Muscle of leg (tissue), 11 donors: Measurements from ENCODE around the gene ZNF598. TPM values are rescaled to one million over a fixed set of nuclear protein-coding genes. Genes with fewer than 3 reads are reported as not detected.

Experiments
- DNase-seq: peaks from one replicate; pipeline ENCODE4 v3.0.0; 2013
- H3K27ac ChIP-seq: one replicate; pipeline ENCODE4 v1.5.1; 2013; ENCODE audit warnings: mild to moderate bottlenecking, low read length, control low read depth
- H3K27me3 ChIP-seq: one replicate; pipeline ENCODE4 v1.6.1; 2013; ENCODE audit warnings: low read length; ENCODE audit not compliant: control insufficient read depth, insufficient read depth
- H3K36me3 ChIP-seq: one replicate; pipeline ENCODE4 v1.6.1; 2013; ENCODE audit warnings: low read length; ENCODE audit not compliant: control insufficient read depth, insufficient read depth
- H3K4me1 ChIP-seq: one replicate; pipeline ENCODE4 v1.6.1; 2013; ENCODE audit warnings: low read length; ENCODE audit not compliant: control insufficient read depth, insufficient read depth
- H3K4me3 ChIP-seq: one replicate; pipeline ENCODE4 v1.5.1; 2013; ENCODE audit warnings: low read length, control low read depth
- H3K9me3 ChIP-seq: replicated peaks from 2 replicates; pipeline ENCODE4 v1.6.1; 2013; ENCODE audit warnings: low read depth, low read length; ENCODE audit not compliant: control insufficient read depth
- WGBS: methylation state at CpG from one replicate; pipeline ENCODE4 v1.1.5; 2013; ENCODE audit warnings: missing lambda C conversion rate; ENCODE audit not compliant: insufficient coverage; 5-methylcytosine and 5-hydroxymethylcytosine counted together
- polyA plus RNA-seq, 8 donors: library from polyadenylated mRNA; unstranded; fragments of 120-200 nt; gene quantifications; one replicate each; pipeline versions ENCODE4 v1.2.1 to v1.2.3, GENCODE V29; 2013; ENCODE audit warnings: inconsistent platforms in 1 of 8, low replicate concordance in 1 of 8; ENCODE audit not compliant: insufficient read length in 8 of 8, insufficient read depth in 1 of 8
- total RNA-seq: library from RNA; stranded (reverse); fragments of 120-200 nt; gene quantifications from one replicate; pipeline ENCODE4 v1.2.4, GENCODE V29; 2013

Gene ZNF598
- total and polyA plus RNA-seq, 9 donors: 6.6 to 28.6 (median 23.5) TPM

DNA sequence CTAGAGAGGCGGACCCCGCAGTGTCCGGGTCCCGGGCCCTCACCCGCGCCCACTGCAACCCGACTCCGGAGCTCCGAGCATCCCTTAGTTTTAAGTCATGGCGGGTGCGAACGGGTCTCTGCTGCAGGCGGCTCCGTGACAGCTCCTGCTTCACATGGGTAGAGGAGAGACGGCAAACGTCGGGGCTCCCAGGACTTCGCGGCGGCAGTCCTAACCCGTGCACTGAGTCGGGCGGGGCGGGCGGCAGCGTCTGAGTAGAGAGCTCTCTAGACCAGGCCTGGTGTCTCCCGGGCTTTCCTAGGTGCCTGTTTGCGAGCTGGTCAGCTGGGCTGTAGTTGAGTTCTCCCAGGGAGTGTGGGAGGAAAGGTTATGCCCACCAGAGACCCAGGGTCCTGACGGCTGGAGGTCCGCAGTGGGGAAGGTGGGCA is 38.5 kb upstream of the ZNF598 start:
- H3K36me3 ChIP-seq: peaks cover 31% of the 10 kb centered on the region
- DNase-seq: no peak
- no peak overlapping the region for H3K27ac ChIP-seq
- H3K4me1 ChIP-seq: peaks cover 37% of the 10 kb centered on the region
- H3K4me3 ChIP-seq: peak overlapping the region; percentile 83
- no peaks in the 10 kb centered on the region for H3K27me3 ChIP-seq
- 2% methylated on average over 30 of the region's 30 CpGs for WGBS
- H3K9me3 ChIP-seq: no peaks in the 10 kb centered on the region

DNA sequence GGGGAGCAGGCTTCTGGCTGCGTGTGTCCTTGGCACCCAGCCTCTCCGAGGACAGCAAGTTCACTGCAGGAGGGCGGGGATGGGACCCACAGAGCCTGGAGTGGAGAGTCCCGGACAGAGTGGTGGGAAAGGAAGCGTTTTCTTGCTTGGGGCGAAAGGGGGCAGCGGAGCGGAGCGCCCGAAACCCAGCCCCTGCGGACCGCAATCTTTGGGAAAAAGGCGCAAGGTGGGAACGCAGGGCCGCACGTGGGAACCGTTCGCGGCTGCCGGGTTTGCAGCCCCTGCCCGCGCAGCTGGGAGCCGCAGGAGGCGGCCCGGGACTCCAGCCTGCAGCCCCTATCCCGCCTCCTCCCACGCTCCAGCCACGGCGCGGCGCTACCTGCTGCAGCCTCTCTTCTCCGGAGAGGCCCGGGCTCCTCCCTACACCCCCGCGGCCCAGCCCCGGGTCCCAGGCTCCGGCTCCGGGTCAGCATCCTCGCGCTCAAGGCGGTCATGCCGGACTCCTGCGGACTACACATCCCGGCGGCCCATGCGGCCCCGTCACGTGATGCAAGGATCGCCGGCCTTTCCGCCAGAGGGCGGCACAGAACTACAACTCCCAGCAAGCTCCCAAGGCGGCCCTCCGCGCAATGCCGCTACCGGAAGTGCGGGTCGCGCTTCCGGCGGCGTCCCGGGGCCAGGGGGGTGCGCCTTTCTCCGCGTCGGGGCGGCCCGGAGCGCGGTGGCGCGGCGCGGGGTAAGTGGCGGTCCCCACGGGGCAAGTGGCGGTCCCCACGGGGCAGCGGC is 37.9 kb upstream of the ZNF598 start, which contains the start of the genes NTHL1 and TSC2:
Gene NTHL1 (minus strand): TSS at position 505 of the 786 bp plus-strand sequence. CDS start 11 bp downstream, at position 494.
Gene TSC2 (plus strand): TSS at position 656 of the 786 bp plus-strand sequence. CDS start 631 bp downstream, outside the sequence.
- H3K27ac ChIP-seq: peak within 1 kb of the TSS; percentile 4
- WGBS: under 1% methylated on average over 81 of the region's 81 CpGs
- H3K36me3 ChIP-seq: peaks cover 25% of the 10 kb centered on the region
- peaks cover 41% of the 10 kb centered on the region for H3K4me1 ChIP-seq
- no peaks in the 10 kb centered on the region for H3K9me3 ChIP-seq
- DNase-seq: peak; percentile 98
- peak within 1 kb of the TSS; percentile 83 for H3K4me3 ChIP-seq
- no peaks in the 10 kb centered on the region for H3K27me3 ChIP-seq

DNA sequence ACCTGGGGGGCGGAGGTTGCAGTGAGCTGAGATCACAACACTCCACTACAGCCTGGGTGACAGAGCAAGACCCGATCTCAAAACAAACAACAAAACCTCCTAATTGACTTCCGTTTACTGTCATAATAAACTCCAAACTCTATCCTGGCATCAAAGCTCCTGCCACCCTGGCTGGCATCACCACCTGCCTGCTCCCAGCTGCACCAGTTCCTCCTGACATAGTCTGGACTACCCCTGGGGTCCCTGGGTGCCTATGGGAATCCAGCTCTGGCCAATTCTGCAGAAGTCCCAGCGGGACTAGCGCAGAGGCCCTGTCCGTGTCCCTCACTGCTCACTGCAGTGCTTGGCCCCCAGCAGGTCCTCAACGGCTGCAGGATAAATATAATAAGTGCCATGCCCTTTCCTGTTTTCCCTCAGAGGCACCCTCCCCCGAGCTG is 37.3 kb upstream of the ZNF598 start:
- Histone ChIP-seq H3K27ac (peak overlapping the region; percentile 4), H3K4me3 (peak overlapping the region; percentile 83), H3K36me3 (peaks cover 18% of the 10 kb centered on the region), H3K9me3 (no peaks in the 10 kb centered on the region), H3K4me1 (peaks cover 47% of the 10 kb centered on the region), H3K27me3 (no peaks in the 10 kb centered on the region)
- 36% methylated on average over 7 of the region's 8 CpGs for WGBS
- no peak for DNase-seq

DNA sequence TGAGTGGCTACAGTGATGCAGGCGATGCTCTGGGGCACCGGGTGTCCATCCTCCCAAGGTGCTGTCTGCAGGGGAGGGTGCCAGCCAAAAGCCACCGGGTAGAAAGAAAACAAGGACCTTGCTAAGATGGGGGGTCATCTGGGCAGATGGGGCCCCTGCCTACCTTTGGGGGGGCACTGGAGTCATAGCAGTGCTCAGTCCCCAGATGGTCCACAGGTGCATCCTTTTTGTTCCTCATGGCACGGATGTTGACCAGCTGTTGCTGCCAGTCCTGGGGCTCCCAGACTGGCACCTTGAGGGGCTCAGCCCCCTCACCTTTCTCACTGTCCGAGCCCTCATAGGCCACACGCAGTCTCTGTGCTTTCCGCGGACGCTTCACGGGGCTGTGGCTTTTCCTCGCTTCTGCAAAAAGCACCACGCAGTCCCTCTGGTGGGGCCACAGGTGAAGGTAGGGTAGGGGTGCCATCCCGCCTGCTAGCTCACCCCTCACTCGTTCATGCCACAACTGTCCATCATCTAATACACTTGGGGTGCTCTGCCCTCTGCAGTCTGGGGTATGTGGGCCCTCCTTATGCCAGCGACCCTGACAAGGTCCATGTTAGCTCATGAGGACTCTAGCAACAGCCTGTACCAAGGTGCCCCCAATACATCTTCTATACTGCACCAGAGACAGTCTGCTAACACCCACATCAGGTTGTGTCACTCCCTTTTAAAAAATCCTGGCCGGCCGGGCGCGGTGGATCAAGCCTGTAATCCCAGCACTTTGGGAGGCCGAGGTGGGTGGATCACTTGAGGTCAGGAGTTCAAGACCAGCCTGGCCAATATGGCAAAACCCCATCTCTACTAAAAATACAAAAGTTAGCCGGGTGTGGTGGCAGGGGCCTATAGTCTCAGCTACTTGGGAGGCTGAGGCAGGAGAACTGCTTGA is 36.6 kb upstream of the ZNF598 start:
- Histone ChIP-seq H3K27me3 (no peaks in the 10 kb centered on the region), H3K4me3 (no peak overlapping the region), H3K9me3 (no peaks in the 10 kb centered on the region), H3K4me1 (peaks cover 54% of the 10 kb centered on the region), H3K36me3 (peaks cover 12% of the 10 kb centered on the region), H3K27ac (no peak overlapping the region)
- no peak for DNase-seq
- 92% methylated on average over 6 of the region's 21 CpGs for WGBS

DNA sequence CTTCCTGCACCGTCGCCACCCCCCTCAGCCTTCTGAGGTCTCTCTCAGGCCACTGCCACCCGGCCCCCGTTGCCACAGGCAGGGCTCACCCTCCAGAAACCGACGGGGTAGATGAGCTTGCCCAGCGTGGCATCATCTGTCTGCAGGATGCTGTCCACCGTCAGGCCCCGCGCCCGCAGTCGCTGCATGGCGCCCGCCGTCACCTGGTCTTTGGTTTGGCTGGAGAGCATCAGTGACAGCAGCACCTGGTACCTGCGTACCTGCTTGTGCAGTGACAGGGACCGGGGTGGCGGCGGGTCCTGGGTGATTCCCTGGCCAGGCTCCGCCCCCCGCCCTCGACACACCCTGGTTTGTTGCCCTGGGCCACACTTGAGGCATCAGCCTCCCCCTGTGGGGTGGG is 34.9 kb upstream of the ZNF598 start:
- H3K9me3 ChIP-seq: no peaks in the 10 kb centered on the region
- H3K4me1 ChIP-seq: peaks cover 71% of the 10 kb centered on the region
- no peaks in the 10 kb centered on the region for H3K27me3 ChIP-seq
- no peak for DNase-seq
- H3K36me3 ChIP-seq: no peaks in the 10 kb centered on the region
- no peak overlapping the region for H3K4me3 ChIP-seq
- peak overlapping the region; percentile 35 for H3K27ac ChIP-seq
- 93% methylated on average over 19 of the region's 22 CpGs for WGBS

DNA sequence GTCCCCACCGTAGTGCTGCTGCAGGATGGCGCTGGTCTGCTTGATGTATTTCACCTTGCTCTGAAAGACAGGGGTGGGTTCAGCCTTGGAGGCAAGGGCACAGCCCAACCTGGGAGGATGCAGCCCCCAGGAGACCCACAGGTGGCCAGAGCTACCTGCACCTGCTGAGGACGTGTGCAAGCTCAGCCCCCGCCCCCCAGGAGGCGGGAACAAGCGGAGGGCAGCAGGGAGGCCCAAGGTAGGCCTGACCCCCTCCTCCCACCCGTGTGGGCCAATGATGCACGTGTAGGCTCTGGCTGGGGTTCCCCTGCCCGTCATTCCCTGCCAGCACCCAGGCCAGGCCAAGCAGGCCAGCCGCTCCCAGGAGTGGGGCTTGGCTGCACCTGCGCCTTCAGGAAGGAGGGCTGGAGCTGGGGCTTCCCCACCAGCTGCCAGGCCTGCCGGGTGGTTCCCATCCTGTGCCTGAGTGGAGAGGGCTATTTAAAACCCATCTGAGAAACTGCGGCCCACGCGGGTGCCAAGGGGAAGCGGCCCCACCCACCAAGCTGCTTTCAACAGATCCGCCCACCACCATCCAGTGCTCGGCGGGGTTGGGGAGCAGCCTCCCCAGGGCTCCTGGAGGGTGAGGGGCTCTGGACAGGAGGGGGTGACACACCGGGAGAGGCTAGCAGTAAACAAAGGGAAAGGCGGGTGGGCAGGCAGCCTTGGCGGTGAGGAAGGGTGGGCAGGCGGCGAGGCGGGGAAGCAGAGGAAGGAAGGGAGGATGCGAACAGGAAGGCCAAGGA is 34.2 kb upstream of the ZNF598 start:
- peak; percentile 55 for DNase-seq
- Histone ChIP-seq H3K4me3 (no peak overlapping the region), H3K9me3 (no peaks in the 10 kb centered on the region), H3K4me1 (peaks cover 75% of the 10 kb centered on the region), H3K27me3 (no peaks in the 10 kb centered on the region), H3K36me3 (no peaks in the 10 kb centered on the region), H3K27ac (peak overlapping the region; percentile 35)
- WGBS: 70% methylated on average over 20 of the region's 26 CpGs

DNA sequence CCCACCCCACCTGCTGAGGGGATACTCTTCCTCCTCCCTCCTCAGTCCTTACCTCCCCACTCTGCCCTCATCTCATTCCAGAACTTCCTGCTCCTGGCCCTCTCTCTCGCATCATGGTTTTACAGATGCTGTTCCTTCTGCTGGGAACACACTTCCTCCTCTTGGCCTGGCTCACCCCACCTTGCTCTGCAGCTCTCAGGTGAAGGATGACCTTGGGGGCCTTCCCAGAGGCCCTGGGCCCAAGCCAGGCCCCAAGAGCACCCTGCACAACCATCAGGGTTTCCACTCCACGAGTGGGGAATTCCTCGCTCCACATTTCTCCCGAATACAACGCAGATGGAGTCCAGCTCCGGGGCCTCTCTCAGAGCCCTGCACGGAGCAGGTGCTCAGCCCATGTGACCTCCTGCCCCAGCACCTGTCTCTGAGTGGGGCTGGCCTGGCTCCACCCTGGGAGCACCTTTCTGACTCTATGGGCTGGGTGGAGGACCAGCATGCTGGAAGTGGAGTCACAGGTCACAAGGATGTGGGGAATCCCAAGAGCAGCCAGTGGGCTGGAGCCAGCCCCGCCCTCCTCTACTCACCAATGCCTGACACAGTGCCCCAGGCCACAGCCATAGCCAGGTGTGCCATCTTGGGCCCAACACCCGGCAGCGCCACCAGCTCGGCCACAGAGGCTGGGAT is 33.5 kb upstream of the ZNF598 start:
- Histone ChIP-seq H3K4me3 (no peak overlapping the region), H3K27me3 (no peaks in the 10 kb centered on the region), H3K4me1 (peaks cover 76% of the 10 kb centered on the region), H3K9me3 (no peaks in the 10 kb centered on the region), H3K36me3 (peaks cover 4% of the 10 kb centered on the region), H3K27ac (no peak overlapping the region)
- no peak for DNase-seq
- WGBS: 76% methylated on average over 11 of the region's 11 CpGs

DNA sequence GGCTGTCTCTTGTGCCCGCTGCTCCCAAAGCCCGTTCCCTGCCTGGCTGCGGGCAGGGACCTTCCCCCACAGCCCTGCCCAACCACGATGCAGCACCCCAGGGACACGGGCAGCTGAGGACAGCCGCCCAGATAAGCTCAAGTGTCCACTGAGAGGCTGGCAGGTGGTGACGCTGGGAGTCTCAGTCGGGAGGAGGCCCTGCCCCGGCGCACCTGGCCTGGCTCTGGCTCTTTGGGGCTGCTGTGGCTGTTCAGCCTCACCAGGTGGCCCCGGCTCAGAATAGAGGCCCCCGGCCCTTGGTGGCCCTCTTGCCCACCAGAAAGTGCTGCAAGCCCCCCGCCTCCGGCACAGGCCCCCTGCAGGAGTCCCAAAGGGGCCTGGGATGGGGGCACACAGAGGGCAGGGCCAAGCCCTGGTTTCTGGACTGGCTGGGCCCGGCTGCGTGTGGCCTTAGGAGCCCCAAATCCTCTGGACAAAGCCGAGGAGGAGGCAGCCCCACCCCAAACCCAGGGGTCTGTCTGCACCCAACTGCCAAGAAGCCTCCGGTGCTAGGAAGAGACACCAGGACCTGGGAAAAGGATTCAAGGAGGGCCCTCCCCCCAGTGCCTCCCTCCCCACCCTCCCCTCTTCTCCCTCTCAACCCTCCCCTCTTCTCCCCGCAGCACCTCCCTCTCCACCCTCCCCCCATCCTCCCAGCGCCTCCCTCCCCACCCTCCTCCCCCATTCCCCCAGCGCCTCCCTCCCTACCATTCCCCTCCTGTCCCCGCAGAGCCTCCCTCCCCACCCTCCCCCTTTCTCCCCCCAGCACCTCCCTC is 32.8 kb upstream of the ZNF598 start:
- no peak for DNase-seq
- H3K27me3 ChIP-seq: no peaks in the 10 kb centered on the region
- WGBS: 70% methylated on average over 18 of the region's 22 CpGs
- no peaks in the 10 kb centered on the region for H3K9me3 ChIP-seq
- H3K4me3 ChIP-seq: no peak overlapping the region
- peaks cover 82% of the 10 kb centered on the region for H3K4me1 ChIP-seq
- H3K27ac ChIP-seq: no peak overlapping the region
- peaks cover 8% of the 10 kb centered on the region for H3K36me3 ChIP-seq
